Neural crest cell (in vitro differentiated cells): ENCODE measurements around the gene RGR. TPM values are rescaled to one million over a fixed set of nuclear protein-coding genes. Genes with fewer than 3 reads are reported as not detected.
A peak's percentile ranks its signal among the peaks of the same experiment; 100 is the strongest.

ENCODE experiments used
- DNase-seq: peaks from one replicate; pipeline ENCODE4 v3.0.0; 2021; ENCODE audit warnings: low read depth, mixed read lengths, low spot score
- H3K27ac Mint-ChIP-seq: one replicate; pipeline ENCODE4 v1.8.0; 2021; ENCODE audit warnings: mild to moderate bottlenecking, mixed read lengths; ENCODE audit not compliant: unreplicated experiment
- H3K27me3 Mint-ChIP-seq: 2 replicates; pipeline ENCODE4 v1.8.0; 2021; ENCODE audit warnings: low read depth, mild to moderate bottlenecking, mixed read lengths
- H3K36me3 Mint-ChIP-seq: 2 replicates; pipeline ENCODE4 v1.8.0; 2021; ENCODE audit warnings: low read depth, mild to moderate bottlenecking, mixed read lengths
- H3K4me1 Mint-ChIP-seq: 2 replicates; pipeline ENCODE4 v1.8.0; 2021; ENCODE audit warnings: mixed read lengths
- H3K4me3 Mint-ChIP-seq: one replicate; pipeline ENCODE4 v1.8.0; 2021; ENCODE audit warnings: mild to moderate bottlenecking, mixed read lengths
- H3K9me3 Mint-ChIP-seq: 2 replicates; pipeline ENCODE4 v1.8.0; 2021; ENCODE audit warnings: mixed read lengths
- total RNA-seq: library from RNA; stranded (reverse); gene quantifications from 2 replicates; pipeline ENCODE4 v1.2.1, GENCODE V29; 2021
- TF ChIP-seq, protein P1 (sequence below): fragments of 200-600 bp; sonication (generic); conservative IDR thresholded peaks from 2 replicates; pipeline ENCODE4 v1.5.0; 2021; ENCODE audit warnings: antibody characterized with exemption, mild to moderate bottlenecking

Gene RGR
- total RNA-seq, 1 donor from 2014 or later, result 0.23 TPM

DNA sequence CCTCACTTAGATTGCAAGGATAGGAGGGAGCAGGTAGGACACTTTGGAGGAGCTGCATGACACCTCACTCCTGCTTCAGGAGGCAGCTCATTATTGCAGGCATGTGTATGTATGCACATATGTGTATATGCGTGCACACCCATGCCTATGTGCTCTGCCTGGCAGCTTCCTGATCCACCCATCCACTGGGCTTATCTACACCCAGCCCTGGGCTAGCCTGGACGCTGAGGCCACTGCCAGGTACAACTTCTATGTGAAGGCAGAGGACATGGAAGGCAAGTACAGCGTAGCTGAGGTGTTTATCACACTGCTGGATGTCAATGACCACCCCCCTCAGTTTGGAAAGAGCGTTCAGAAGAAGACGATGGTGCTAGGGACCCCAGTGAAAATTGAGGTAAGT lies 32.8 kb upstream of the RGR start:
- TF ChIP-seq, protein P1, sequence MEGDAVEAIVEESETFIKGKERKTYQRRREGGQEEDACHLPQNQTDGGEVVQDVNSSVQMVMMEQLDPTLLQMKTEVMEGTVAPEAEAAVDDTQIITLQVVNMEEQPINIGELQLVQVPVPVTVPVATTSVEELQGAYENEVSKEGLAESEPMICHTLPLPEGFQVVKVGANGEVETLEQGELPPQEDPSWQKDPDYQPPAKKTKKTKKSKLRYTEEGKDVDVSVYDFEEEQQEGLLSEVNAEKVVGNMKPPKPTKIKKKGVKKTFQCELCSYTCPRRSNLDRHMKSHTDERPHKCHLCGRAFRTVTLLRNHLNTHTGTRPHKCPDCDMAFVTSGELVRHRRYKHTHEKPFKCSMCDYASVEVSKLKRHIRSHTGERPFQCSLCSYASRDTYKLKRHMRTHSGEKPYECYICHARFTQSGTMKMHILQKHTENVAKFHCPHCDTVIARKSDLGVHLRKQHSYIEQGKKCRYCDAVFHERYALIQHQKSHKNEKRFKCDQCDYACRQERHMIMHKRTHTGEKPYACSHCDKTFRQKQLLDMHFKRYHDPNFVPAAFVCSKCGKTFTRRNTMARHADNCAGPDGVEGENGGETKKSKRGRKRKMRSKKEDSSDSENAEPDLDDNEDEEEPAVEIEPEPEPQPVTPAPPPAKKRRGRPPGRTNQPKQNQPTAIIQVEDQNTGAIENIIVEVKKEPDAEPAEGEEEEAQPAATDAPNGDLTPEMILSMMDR, result no peak
- H3K4me1 Mint-ChIP-seq, result no peaks in the 10 kb centered on the region
- H3K4me3 Mint-ChIP-seq, result no peak overlapping the region
- DNase-seq, result no peak
- H3K27me3 Mint-ChIP-seq, result no peaks in the 10 kb centered on the region
- peaks cover 2% of the 10 kb centered on the region for H3K9me3 Mint-ChIP-seq
- H3K36me3 Mint-ChIP-seq, result peaks cover 5% of the 10 kb centered on the region
- no peak overlapping the region for H3K27ac Mint-ChIP-seq

- TF ChIP-seq, protein P1, result no peak
- Mint-ChIP-seq H3K4me1 (no peaks in the 10 kb centered on the region), H3K9me3 (peaks cover 2% of the 10 kb centered on the region), H3K36me3 (peaks cover 5% of the 10 kb centered on the region), H3K27ac (no peak overlapping the region), H3K4me3 (no peak overlapping the region), H3K27me3 (no peaks in the 10 kb centered on the region)
- DNase-seq, result no peak
Observed at GRCh38 chr10:84213076-84213475, 31.8 kb upstream of the RGR start.

DNA sequence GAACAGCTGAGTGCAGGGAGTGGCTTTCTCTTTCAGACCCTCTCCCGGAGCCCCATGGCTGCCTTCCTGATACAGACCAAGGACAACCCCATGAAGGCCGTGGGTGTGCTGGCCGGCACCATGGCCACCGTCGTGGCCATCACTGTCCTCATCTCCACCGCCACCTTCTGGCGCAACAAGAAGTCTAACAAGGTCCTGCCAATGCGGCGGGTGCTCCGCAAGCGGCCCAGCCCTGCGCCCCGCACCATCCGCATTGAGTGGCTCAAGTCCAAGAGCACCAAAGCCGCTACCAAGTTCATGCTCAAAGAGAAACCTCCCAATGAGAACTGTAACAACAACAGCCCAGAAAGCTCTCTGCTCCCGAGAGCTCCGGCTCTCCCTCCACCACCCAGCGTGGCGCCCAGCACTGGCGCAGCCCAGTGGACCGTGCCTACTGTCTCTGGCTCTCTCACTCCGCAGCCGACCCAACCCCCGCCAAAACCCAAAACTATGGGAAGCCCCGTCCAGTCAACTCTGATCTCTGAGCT lies 30.7 kb upstream of the RGR start:
- TF ChIP-seq, protein P1, result no peak
- H3K27ac Mint-ChIP-seq, result no peak overlapping the region

GRCh38 chr10:84214612-84215235 lies 30.1 kb upstream of the RGR start:
- H3K9me3 Mint-ChIP-seq, result peaks cover 2% of the 10 kb centered on the region

More for the DNA sequence above, 30.7 kb upstream of the RGR start:
- H3K4me1 Mint-ChIP-seq, result no peaks in the 10 kb centered on the region
- peaks cover 5% of the 10 kb centered on the region for H3K36me3 Mint-ChIP-seq
- no peak overlapping the region for H3K4me3 Mint-ChIP-seq
- DNase-seq, result no peak
- peaks cover 2% of the 10 kb centered on the region for H3K9me3 Mint-ChIP-seq
- H3K27me3 Mint-ChIP-seq, result no peaks in the 10 kb centered on the region

DNA sequence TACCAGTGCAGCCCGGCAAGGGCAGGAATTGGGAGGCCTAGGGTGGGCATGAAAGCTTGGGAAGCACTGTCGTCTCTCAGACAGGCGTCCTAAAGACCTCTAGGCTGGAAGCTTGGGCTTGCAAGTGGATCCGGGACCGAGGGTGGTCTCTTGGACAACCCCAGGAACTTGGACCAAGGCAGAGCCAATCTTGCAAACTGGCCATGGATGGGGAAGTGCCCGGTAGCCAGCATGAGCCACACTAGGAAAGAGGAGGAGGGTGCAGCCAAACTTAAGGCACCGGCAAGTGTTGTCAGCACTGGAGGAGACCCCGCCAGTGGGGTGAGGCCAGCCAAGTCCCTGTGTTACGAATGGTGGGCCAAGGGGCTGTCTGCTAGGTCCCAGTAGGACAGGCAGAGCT lies 28.0 kb upstream of the RGR start:
- H3K36me3 Mint-ChIP-seq, result peaks cover 5% of the 10 kb centered on the region
- no peaks in the 10 kb centered on the region for H3K27me3 Mint-ChIP-seq
- H3K9me3 Mint-ChIP-seq, result peaks cover 2% of the 10 kb centered on the region
- TF ChIP-seq, protein P1, result no peak
- H3K4me3 Mint-ChIP-seq, result no peak overlapping the region
- no peaks in the 10 kb centered on the region for H3K4me1 Mint-ChIP-seq
- no peak for DNase-seq
- H3K27ac Mint-ChIP-seq, result no peak overlapping the region

More at GRCh38 chr10:84214612-84215235, 30.1 kb upstream of the RGR start:
- no peak for DNase-seq
- TF ChIP-seq, protein P1, result peak; percentile 50
- no peak overlapping the region for H3K4me3 Mint-ChIP-seq
- H3K36me3 Mint-ChIP-seq, result peaks cover 5% of the 10 kb centered on the region
- peak overlapping the region; percentile 83 for H3K27ac Mint-ChIP-seq
- H3K4me1 Mint-ChIP-seq, result no peaks in the 10 kb centered on the region
- no peaks in the 10 kb centered on the region for H3K27me3 Mint-ChIP-seq
